Transverse colon (tissue), 4 donors: ENCODE results near the gene CCDC180.

Source experiments
- POLR2A ChIP-seq: fragments of 450-650 bp; IDR thresholded peaks from one replicate; pipeline ENCODE4 v1.6.1; 2016; ENCODE audit warnings: antibody characterized with exemption, mild to moderate bottlenecking, moderate library complexity
- POLR2AphosphoS5 ChIP-seq, 3 donors: sonication (generic); formaldehyde crosslinking; IDR thresholded peaks; one replicate each; pipeline ENCODE4 v1.6.1; 2016; ENCODE audit warnings: antibody characterized with exemption in 3 of 3
- TF ChIP-seq, protein P1 (sequence below), 5 experiments: fragments of 200-600 bp in 3 of 5; fragments of 450-650 bp in 2 of 5; sonication (generic) in 3 of 5; IDR thresholded peaks; 1 replicate in 2 of 5; 2 replicates in 3 of 5; pipeline ENCODE4 v1.5.1; 2016 to 2017; ENCODE audit warnings: antibody characterized with exemption in 5 of 5, inconsistent platforms in 3 of 5, mild to moderate bottlenecking in 2 of 5, moderate library complexity in 1 of 5

DNA sequence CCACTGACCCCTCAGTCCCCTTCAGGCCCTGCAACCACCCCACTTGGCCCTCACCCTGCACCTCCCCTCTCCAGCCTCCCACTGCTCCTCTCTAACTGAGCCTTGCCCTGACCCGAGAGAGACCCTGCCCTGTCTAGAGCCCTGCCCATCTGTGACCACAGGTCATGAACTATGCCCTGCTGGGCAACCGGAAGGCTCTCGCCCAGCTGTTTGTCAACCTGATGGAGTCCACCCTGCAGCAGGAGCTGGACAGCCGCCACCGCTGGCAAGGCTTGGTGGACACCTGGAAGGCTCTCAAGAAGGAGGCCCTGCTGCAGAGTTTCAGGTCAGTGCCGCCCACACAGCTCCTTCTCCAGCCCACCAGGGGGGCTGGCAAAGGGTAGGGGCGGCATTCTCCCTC, 9.4 kb downstream of the CCDC180 start:
- TF ChIP-seq, protein P1, sequence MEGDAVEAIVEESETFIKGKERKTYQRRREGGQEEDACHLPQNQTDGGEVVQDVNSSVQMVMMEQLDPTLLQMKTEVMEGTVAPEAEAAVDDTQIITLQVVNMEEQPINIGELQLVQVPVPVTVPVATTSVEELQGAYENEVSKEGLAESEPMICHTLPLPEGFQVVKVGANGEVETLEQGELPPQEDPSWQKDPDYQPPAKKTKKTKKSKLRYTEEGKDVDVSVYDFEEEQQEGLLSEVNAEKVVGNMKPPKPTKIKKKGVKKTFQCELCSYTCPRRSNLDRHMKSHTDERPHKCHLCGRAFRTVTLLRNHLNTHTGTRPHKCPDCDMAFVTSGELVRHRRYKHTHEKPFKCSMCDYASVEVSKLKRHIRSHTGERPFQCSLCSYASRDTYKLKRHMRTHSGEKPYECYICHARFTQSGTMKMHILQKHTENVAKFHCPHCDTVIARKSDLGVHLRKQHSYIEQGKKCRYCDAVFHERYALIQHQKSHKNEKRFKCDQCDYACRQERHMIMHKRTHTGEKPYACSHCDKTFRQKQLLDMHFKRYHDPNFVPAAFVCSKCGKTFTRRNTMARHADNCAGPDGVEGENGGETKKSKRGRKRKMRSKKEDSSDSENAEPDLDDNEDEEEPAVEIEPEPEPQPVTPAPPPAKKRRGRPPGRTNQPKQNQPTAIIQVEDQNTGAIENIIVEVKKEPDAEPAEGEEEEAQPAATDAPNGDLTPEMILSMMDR (IDR thresholded peaks at IDR 0.05): no peak
- TF ChIP-seq POLR2A: no peak
- no peak for TF ChIP-seq POLR2AphosphoS5 (IDR thresholded peaks at IDR 0.05)
